HG03108 (cell line): ENCODE results near the gene SLC40A1.

Experiments
- ATAC-seq: cut with Tn5 transposase; IDR thresholded peaks from one replicate; pipeline ENCODE4 v1.9.1; 2021; ENCODE audit warnings: moderate library complexity; ENCODE audit not compliant: unreplicated experiment

Gene SLC40A1

GRCh38 chr2:189574793-189575475 is 5.7 kb downstream of the SLC40A1 start:
- no peak for ATAC-seq

GRCh38 chr2:189570570-189571031 is 10.0 kb downstream of the SLC40A1 start:
- no peak for ATAC-seq

GRCh38 chr2:189569295-189569910 is 11.2 kb downstream of the SLC40A1 start:
- no peak for ATAC-seq

DNA sequence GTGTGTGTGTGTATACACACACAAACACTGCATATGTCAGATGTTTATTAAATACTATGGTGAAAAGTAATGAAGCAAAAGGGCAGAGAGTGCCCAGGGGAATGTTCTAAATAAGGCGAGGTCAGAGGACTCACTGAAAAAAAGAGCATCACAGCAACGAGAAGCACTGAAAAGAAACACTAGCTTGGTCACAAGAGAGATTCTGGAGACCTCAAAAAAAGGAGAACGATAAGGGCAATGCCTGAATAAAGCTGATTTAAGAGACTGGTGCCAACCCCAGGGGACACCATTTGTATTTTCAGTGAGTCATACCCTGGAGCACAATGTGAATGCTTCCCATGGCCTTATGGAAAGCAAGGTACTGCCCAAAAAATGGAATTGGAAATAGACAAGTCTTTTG is 14.5 kb downstream of the SLC40A1 start:
- ATAC-seq: no peak

DNA sequence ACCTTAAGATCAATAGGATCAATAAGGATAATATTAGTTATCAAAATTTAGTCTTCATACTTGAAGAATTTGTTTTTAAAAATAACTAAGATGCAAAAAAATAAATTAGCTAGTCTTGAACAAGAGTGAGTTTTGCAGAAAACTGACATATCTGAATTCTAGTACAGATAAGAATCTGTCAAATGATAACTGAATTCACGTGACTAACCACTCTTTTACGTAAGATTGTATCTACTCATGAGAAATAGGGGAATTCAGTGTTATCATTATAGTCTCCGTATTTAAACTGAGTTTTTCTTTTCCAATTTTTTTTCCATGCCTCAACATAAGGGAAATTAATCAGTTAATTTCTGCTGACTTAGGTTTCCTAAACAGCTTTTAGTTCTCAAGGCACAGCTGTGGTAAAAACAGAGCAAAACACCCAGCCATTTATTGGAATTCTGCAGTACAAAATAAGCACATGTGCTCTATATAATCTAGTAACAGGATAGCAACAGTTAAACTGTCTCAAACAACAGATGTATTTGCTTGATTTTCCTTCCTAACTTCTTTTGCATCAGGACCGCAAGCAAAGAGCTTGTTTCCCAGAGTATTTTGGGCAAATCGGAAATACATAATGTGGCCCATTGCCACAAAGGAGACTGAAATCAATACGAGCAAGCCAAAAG is 19.1 kb downstream of the SLC40A1 start:
- no peak for ATAC-seq

- ATAC-seq: no peak
Observed at GRCh38 chr2:189560273-189560586, 20.4 kb downstream of the SLC40A1 start.

GRCh38 chr2:189559579-189560272 is 20.9 kb downstream of the SLC40A1 start:
- ATAC-seq: no peak

DNA sequence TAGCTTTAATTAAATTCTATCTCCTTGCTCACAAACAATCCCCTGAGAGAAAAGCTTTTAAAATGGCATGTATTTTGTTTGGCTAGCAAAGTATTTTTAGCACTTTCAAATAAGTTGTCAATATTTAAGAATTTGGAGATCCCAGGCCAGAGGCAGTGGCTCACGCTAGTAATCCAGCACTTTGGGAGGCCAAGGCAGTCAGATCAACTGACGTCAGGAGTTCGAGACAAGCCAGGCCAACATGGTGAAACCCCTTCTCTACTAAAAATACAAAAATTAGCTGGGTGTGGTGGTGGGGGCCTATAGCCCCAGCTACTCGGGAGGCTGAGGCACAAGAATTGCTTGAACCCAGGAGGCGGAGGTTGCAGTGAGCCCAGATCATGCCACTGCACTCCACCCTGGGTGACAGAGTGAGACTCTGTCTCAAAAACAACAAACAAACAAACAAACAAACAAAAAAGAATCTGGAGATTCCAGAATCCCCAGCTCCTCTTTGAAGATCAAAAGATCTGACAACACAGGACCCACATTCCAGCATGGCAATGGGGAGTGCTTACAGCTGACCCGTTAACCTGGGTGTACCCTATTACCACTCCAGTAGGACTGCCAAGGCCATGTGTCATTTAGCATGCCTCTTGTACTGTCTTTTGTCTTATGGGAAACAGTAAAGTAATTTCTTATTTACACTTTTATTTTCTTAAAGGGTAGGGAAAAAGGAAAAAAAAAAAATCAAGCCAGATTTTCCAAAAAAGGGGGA is 21.9 kb downstream of the SLC40A1 start:
- no peak for ATAC-seq

- ATAC-seq: no peak
Observed at GRCh38 chr2:189557373-189557772, 23.2 kb downstream of the SLC40A1 start.

DNA sequence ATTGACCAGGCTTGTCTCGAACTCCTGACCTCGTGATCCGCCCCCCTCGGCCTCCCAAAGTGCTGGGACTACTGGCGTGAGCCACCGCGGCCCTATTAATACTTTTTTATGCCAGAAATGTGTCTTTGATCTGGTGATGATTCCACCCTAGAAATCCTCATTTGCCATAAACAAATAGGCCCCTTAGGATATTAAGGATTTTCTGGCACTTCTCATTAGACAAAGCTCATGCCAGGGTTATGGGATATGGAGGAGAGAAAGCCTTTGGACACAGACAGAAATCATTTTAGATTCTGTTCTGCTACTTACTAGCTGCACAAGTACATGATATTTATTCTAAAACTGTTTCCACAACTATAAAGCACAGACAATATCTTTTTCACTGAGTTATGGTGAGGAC is 24.1 kb downstream of the SLC40A1 start:
- no peak for ATAC-seq

- no peak for ATAC-seq
Observed at GRCh38 chr2:189555232-189555631, 25.4 kb downstream of the SLC40A1 start.

GRCh38 chr2:189553504-189554088 is 27.0 kb downstream of the SLC40A1 start:
- ATAC-seq: no peak

- no peak for ATAC-seq
Observed at GRCh38 chr2:189552991-189553404, 27.6 kb downstream of the SLC40A1 start.

GRCh38 chr2:189552334-189552990 is 28.1 kb downstream of the SLC40A1 start:
- ATAC-seq: no peak

DNA sequence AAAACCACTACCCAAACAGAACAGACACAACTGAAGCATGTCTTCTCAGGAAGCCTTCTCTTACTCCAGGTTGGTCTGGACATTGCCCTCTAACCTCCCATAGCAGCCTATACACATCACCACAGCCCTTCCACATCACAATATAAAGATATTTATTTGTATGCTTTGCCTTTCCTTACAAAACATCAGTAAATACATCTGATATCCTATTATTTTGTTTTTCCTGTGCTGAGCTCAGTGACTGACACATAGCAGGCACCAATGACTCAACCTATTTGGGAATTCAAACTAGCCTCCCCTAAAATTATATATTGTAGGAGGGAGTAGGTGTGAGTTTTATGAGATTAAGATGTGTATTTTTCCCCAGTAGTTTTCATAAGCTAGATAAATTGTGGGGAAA is 28.8 kb downstream of the SLC40A1 start:
- ATAC-seq: no peak

- ATAC-seq: no peak
Observed at GRCh38 chr2:189549449-189549832, 31.1 kb downstream of the SLC40A1 start.

- ATAC-seq: no peak
Observed at GRCh38 chr2:189548666-189549448, 31.7 kb downstream of the SLC40A1 start.

DNA sequence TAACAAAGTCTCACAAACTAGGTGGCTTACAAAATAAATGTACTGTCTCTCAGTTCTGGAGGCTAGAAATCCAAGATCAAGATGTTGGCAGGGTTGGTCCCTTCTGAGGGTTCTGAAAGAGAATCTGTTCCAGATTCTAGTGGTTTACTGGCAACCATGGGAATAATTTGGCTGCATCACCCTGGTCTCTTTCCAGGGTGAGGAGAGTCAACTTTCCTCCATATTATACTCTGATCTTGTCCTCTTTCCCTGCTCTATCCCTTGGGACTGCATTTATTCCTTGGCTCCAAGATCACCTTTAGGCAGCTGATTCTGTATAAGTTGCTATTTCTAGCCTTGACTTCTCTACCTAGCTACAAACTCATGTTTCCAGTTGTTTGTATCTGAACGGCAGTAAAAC is 35.2 kb downstream of the SLC40A1 start:
- no peak for ATAC-seq

GRCh38 chr2:189544318-189545042 is 36.1 kb downstream of the SLC40A1 start:
- no peak for ATAC-seq
